ENCODE results near the gene SMARCE1.
A peak's percentile ranks its signal among the peaks of the same experiment; 100 is the strongest.
"Not testable (repeated sequence)": the region's sequence is repeated elsewhere in the genome, so short reads cannot be mapped to it uniquely, and the experiment has no call there.

SMARCE1 gene

GRCh38 chr17:40608061-40608581 lies 39.5 kb downstream of the SMARCE1 start:
- DNase-seq: peak; percentile 77

- DNase-seq: peak; percentile 44
Measured at GRCh38 chr17:40607641-40608040, 40.0 kb downstream of the SMARCE1 start.

- DNase-seq: no peak
Measured at GRCh38 chr17:40606548-40607353, 40.9 kb downstream of the SMARCE1 start.

GRCh38 chr17:40605306-40605705 lies 42.3 kb downstream of the SMARCE1 start:
- DNase-seq: peak; percentile 43

- DNase-seq: no peak
Measured at GRCh38 chr17:40604327-40605080, 43.1 kb downstream of the SMARCE1 start.

- peak; percentile 83 for DNase-seq
Measured at GRCh38 chr17:40602445-40603443, 44.9 kb downstream of the SMARCE1 start.

GRCh38 chr17:40600486-40601046 lies 47.1 kb downstream of the SMARCE1 start:
- DNase-seq: no peak

- DNase-seq: no peak
Measured at GRCh38 chr17:40599468-40599763, 48.2 kb downstream of the SMARCE1 start.

- peak; percentile 83 for DNase-seq
Measured at GRCh38 chr17:40598619-40599467, 48.8 kb downstream of the SMARCE1 start.

- no peak for DNase-seq
Measured at GRCh38 chr17:40598301-40598618, 49.4 kb downstream of the SMARCE1 start.

- DNase-seq: no peak
Measured at GRCh38 chr17:40597556-40598300, 49.9 kb downstream of the SMARCE1 start.

GRCh38 chr17:40597156-40597555 lies 50.5 kb downstream of the SMARCE1 start:
- DNase-seq: no peak

- DNase-seq: no peak
Measured at GRCh38 chr17:40596261-40596919, 51.2 kb downstream of the SMARCE1 start.

- DNase-seq: no peak
Measured at GRCh38 chr17:40590742-40591141, 56.9 kb downstream of the SMARCE1 start.

- no peak for DNase-seq
Measured at GRCh38 chr17:40588552-40588951, 59.1 kb downstream of the SMARCE1 start.

GRCh38 chr17:40586264-40586663 lies 61.4 kb downstream of the SMARCE1 start:
- not testable (repeated sequence) for DNase-seq

- not testable (repeated sequence) for DNase-seq
Measured at GRCh38 chr17:40584950-40585349, 62.7 kb downstream of the SMARCE1 start.

- peak; percentile 67 for DNase-seq
Measured at GRCh38 chr17:40582328-40582901, 65.2 kb downstream of the SMARCE1 start.

GRCh38 chr17:40580140-40580539 lies 67.5 kb downstream of the SMARCE1 start:
- DNase-seq: no peak

- DNase-seq: no peak
Measured at GRCh38 chr17:40579471-40579870, 68.1 kb downstream of the SMARCE1 start.
